Type B pancreatic cell (in vitro differentiated cells): ENCODE data around the gene TNP1. TPM values are rescaled to one million over a fixed set of nuclear protein-coding genes. Genes with fewer than 3 reads are reported as not detected.

ENCODE experiments used
- DNase-seq: peaks from one replicate; pipeline ENCODE4 v3.0.0; 2021; ENCODE audit warnings: mixed read lengths; ENCODE audit not compliant: unreplicated experiment; ENCODE audit errors: extremely low spot score
- H3K27ac Mint-ChIP-seq: 2 replicates; pipeline ENCODE4 v1.8.0; 2021; ENCODE audit warnings: mild to moderate bottlenecking, mixed read lengths
- H3K27me3 Mint-ChIP-seq: 2 replicates; pipeline ENCODE4 v1.8.0; 2021; ENCODE audit warnings: mixed read lengths
- H3K36me3 Mint-ChIP-seq: 2 replicates; pipeline ENCODE4 v1.8.0; 2021; ENCODE audit warnings: mixed read lengths
- H3K4me1 Mint-ChIP-seq: one replicate; pipeline ENCODE4 v1.8.0; 2021; ENCODE audit warnings: mixed read lengths; ENCODE audit not compliant: unreplicated experiment
- H3K4me3 Mint-ChIP-seq: 2 replicates; pipeline ENCODE4 v1.8.0; 2021; ENCODE audit warnings: mild to moderate bottlenecking, mixed read lengths
- H3K9me3 Mint-ChIP-seq: 2 replicates; pipeline ENCODE4 v1.8.0; 2021; ENCODE audit warnings: mixed read lengths
- CTCF ChIP-seq: fragments of 200-600 bp; sonication (generic); conservative IDR thresholded peaks from 2 replicates; pipeline ENCODE4 v1.5.0; 2021; ENCODE audit warnings: antibody characterized with exemption, mild to moderate bottlenecking
- total RNA-seq: library from RNA; stranded (reverse); gene quantifications from 2 replicates; pipeline ENCODE4 v1.2.1, GENCODE V29; 2021; ENCODE audit warnings: low replicate concordance

TNP1 gene
- total RNA-seq, 1 donor from 2014 or later = not detected

GRCh38 chr2:216829533-216829932 lies 30.3 kb downstream of the TNP1 start:
- Mint-ChIP-seq H3K9me3 (peaks cover 16% of the 10 kb centered on the region), H3K4me3 (no peak overlapping the region), H3K27me3 (peaks cover 13% of the 10 kb centered on the region), H3K4me1 (peaks cover 15% of the 10 kb centered on the region), H3K27ac (no peak overlapping the region), H3K36me3 (no peaks in the 10 kb centered on the region)
- no peak for DNase-seq
- TF ChIP-seq CTCF = no peak

GRCh38 chr2:216827073-216827720 lies 32.7 kb downstream of the TNP1 start:
- peaks cover 12% of the 10 kb centered on the region for H3K27me3 Mint-ChIP-seq
- peaks cover 16% of the 10 kb centered on the region for H3K9me3 Mint-ChIP-seq
- DNase-seq = no peak
- no peak overlapping the region for H3K27ac Mint-ChIP-seq
- H3K4me1 Mint-ChIP-seq = peaks cover 15% of the 10 kb centered on the region
- no peaks in the 10 kb centered on the region for H3K36me3 Mint-ChIP-seq
- no peak for TF ChIP-seq CTCF
- no peak overlapping the region for H3K4me3 Mint-ChIP-seq

- Mint-ChIP-seq H3K27ac (no peak overlapping the region), H3K9me3 (peaks cover 16% of the 10 kb centered on the region), H3K36me3 (no peaks in the 10 kb centered on the region), H3K4me1 (no peaks in the 10 kb centered on the region), H3K4me3 (no peak overlapping the region), H3K27me3 (peaks cover 13% of the 10 kb centered on the region)
- no peak for DNase-seq
- TF ChIP-seq CTCF = no peak
Observed at GRCh38 chr2:216822470-216822869, 37.4 kb downstream of the TNP1 start.

GRCh38 chr2:216820709-216821108 lies 39.2 kb downstream of the TNP1 start:
- no peak for TF ChIP-seq CTCF

GRCh38 chr2:216819766-216820165 lies 40.1 kb downstream of the TNP1 start:
- TF ChIP-seq CTCF = no peak
- peaks cover 12% of the 10 kb centered on the region for H3K27me3 Mint-ChIP-seq
- H3K4me3 Mint-ChIP-seq = no peak overlapping the region
- H3K27ac Mint-ChIP-seq = no peak overlapping the region
- no peak for DNase-seq
- H3K4me1 Mint-ChIP-seq = no peaks in the 10 kb centered on the region
- no peaks in the 10 kb centered on the region for H3K36me3 Mint-ChIP-seq
- H3K9me3 Mint-ChIP-seq = peaks cover 1% of the 10 kb centered on the region

More at GRCh38 chr2:216820709-216821108, 39.2 kb downstream of the TNP1 start:
- H3K27me3 Mint-ChIP-seq = peaks cover 7% of the 10 kb centered on the region
- H3K9me3 Mint-ChIP-seq = peaks cover 7% of the 10 kb centered on the region
- H3K27ac Mint-ChIP-seq = no peak overlapping the region
- DNase-seq = no peak
- no peak overlapping the region for H3K4me3 Mint-ChIP-seq
- no peaks in the 10 kb centered on the region for H3K4me1 Mint-ChIP-seq
- H3K36me3 Mint-ChIP-seq = no peaks in the 10 kb centered on the region
